Fibroblast of villous mesenchyme (primary cell): ENCODE measurements around the gene DOCK9. TPM values are rescaled to one million over a fixed set of nuclear protein-coding genes. Genes with fewer than 3 reads are reported as not detected.

ENCODE experiments used
- DNase-seq: peaks from one replicate; pipeline ENCODE4 v3.0.0-alpha.2; 2010; ENCODE audit warnings: low read depth
- H3K4me3 ChIP-seq: 2 replicates; pipeline ENCODE4 v1.5.1; 2011; ENCODE audit warnings: low read depth, mild to moderate bottlenecking, low read length
- CTCF ChIP-seq: IDR thresholded peaks from 2 replicates; pipeline ENCODE4 v1.5.1; 2012; ENCODE audit warnings: low read depth, mild to moderate bottlenecking, low read length; ENCODE audit not compliant: insufficient read depth
- total RNA-seq: library from RNA; depleted of rRNA; stranded (reverse); fragments of >200 nt; gene quantifications from 2 replicates; pipeline ENCODE4 v1.2.3, GENCODE V29; 2012

DOCK9 gene
- total RNA-seq, 1 donor = 14.7 TPM

- TF ChIP-seq CTCF = no peak
- DNase-seq = no peak
- no peak overlapping the region for H3K4me3 ChIP-seq
Measured at GRCh38 chr13:98942997-98943396, 34.9 kb downstream of the DOCK9 start.

- DNase-seq = no peak
- no peak overlapping the region for H3K4me3 ChIP-seq
- TF ChIP-seq CTCF = no peak
Measured at GRCh38 chr13:98942485-98942884, 35.4 kb downstream of the DOCK9 start.

- no peak for DNase-seq
- no peak for TF ChIP-seq CTCF
Measured at GRCh38 chr13:98941536-98941935, 36.3 kb downstream of the DOCK9 start.

GRCh38 chr13:98941126-98941525, 36.7 kb downstream of the DOCK9 start:
- TF ChIP-seq CTCF = no peak
- DNase-seq = no peak
- H3K4me3 ChIP-seq = no peak overlapping the region

More at GRCh38 chr13:98941536-98941935, 36.3 kb downstream of the DOCK9 start:
- H3K4me3 ChIP-seq = no peak overlapping the region

GRCh38 chr13:98940325-98941001, 37.4 kb downstream of the DOCK9 start:
- H3K4me3 ChIP-seq = no peak overlapping the region
- no peak for DNase-seq
- TF ChIP-seq CTCF = no peak

- peak; percentile 16 for DNase-seq
- H3K4me3 ChIP-seq = no peak overlapping the region
- TF ChIP-seq CTCF = no peak
Measured at GRCh38 chr13:98939660-98940191, 38.1 kb downstream of the DOCK9 start.

- TF ChIP-seq CTCF = no peak
- no peak overlapping the region for H3K4me3 ChIP-seq
- no peak for DNase-seq
Measured at GRCh38 chr13:98938801-98939200, 39.1 kb downstream of the DOCK9 start.
